ENCODE measurements around the gene MATCAP1.
A peak's percentile ranks its signal among the peaks of the same experiment; 100 is the strongest.

The MATCAP1 gene

GRCh38 chr16:67166598-67167168, 17.1 kb downstream of the MATCAP1 start:
- no peak for TF ChIP-seq CTCF (IDR thresholded peaks at IDR 0.05; ENCODE audit: unreplicated experiment in 3 of 3)
- no peaks in the 10 kb centered on the region for H3K36me3 Mint-ChIP-seq (ENCODE audit: low read depth)
- H3K4me1 Mint-ChIP-seq, result peaks cover 35% of the 10 kb centered on the region
- peaks cover 92% of the 10 kb centered on the region for H3K27me3 Mint-ChIP-seq (ENCODE audit: low read depth)
- H3K4me3 Mint-ChIP-seq, result no peak overlapping the region
- H3K27ac Mint-ChIP-seq, result no peak overlapping the region
- H3K9me3 Mint-ChIP-seq, result no peaks in the 10 kb centered on the region

GRCh38 chr16:67166110-67166547, 17.6 kb downstream of the MATCAP1 start:
- Mint-ChIP-seq H3K9me3 (no peaks in the 10 kb centered on the region), H3K27ac (no peak overlapping the region), H3K36me3 (ENCODE audit: low read depth) (no peaks in the 10 kb centered on the region), H3K27me3 (ENCODE audit: low read depth) (peaks cover 92% of the 10 kb centered on the region), H3K4me3 (no peak overlapping the region), H3K4me1 (peaks cover 33% of the 10 kb centered on the region)
- TF ChIP-seq CTCF (IDR thresholded peaks at IDR 0.05; ENCODE audit: unreplicated experiment in 3 of 3), result no peak

GRCh38 chr16:67165121-67166078, 18.4 kb downstream of the MATCAP1 start:
- no peak overlapping the region for H3K27ac Mint-ChIP-seq
- peaks cover 95% of the 10 kb centered on the region for H3K27me3 Mint-ChIP-seq (ENCODE audit: low read depth)
- no peaks in the 10 kb centered on the region for H3K36me3 Mint-ChIP-seq (ENCODE audit: low read depth)
- no peak for TF ChIP-seq CTCF (IDR thresholded peaks at IDR 0.05; ENCODE audit: unreplicated experiment in 3 of 3)
- no peaks in the 10 kb centered on the region for H3K9me3 Mint-ChIP-seq
- H3K4me1 Mint-ChIP-seq, result peaks cover 33% of the 10 kb centered on the region
- H3K4me3 Mint-ChIP-seq, result peak overlapping the region; percentile 37 to 55 (median 44)

GRCh38 chr16:67164599-67165061, 19.1 kb downstream of the MATCAP1 start, which contains the start of gene HSF4:
HSF4 (plus strand) TSS chr16:67164745; CDS start chr16:67164812, 67 bp downstream.
- Mint-ChIP-seq H3K4me3 (peak within 1 kb of the TSS; percentile 55 to 67 (median 64)), H3K27ac (no peak within 1 kb of the TSS), H3K9me3 (no peaks in the 10 kb centered on the region), H3K36me3 (ENCODE audit: low read depth) (no peaks in the 10 kb centered on the region), H3K27me3 (ENCODE audit: low read depth) (peaks cover 95% of the 10 kb centered on the region), H3K4me1 (peaks cover 27% of the 10 kb centered on the region)
- TF ChIP-seq CTCF (IDR thresholded peaks at IDR 0.05; ENCODE audit: unreplicated experiment in 3 of 3), result no peak

- no peaks in the 10 kb centered on the region for H3K9me3 Mint-ChIP-seq
- H3K4me3 Mint-ChIP-seq, result peak overlapping the region; percentile 30 to 67 (median 64)
- H3K27ac Mint-ChIP-seq, result no peak overlapping the region
- H3K36me3 Mint-ChIP-seq (ENCODE audit: low read depth), result no peaks in the 10 kb centered on the region
- no peak for TF ChIP-seq CTCF (IDR thresholded peaks at IDR 0.05; ENCODE audit: unreplicated experiment in 3 of 3)
- peaks cover 94% of the 10 kb centered on the region for H3K27me3 Mint-ChIP-seq (ENCODE audit: low read depth)
- peaks cover 21% of the 10 kb centered on the region for H3K4me1 Mint-ChIP-seq
Observed at GRCh38 chr16:67163999-67164558, 19.7 kb downstream of the MATCAP1 start.
